GM12865 (cell line): ENCODE measurements around the gene FBXO21.
"Not testable (repeated sequence)": the region's sequence is repeated elsewhere in the genome, so short reads cannot be mapped to it uniquely, and the experiment has no call there.

Experiments used
- DNase-seq: peaks from one replicate; pipeline ENCODE4 v3.0.0; 2010; ENCODE audit warnings: low read depth
- H3K4me3 ChIP-seq: 2 replicates; pipeline ENCODE4 v1.5.1; 2011; ENCODE audit warnings: mild to moderate bottlenecking, low read depth, low read length, control low read depth
- TF ChIP-seq, protein P1 (sequence below): IDR thresholded peaks from 2 replicates; pipeline ENCODE4 v1.5.1; 2011; ENCODE audit warnings: low read length, control low read depth, low read depth, inconsistent platforms; ENCODE audit not compliant: insufficient read depth; ENCODE audit errors: missing control alignments

FBXO21 gene

DNA sequence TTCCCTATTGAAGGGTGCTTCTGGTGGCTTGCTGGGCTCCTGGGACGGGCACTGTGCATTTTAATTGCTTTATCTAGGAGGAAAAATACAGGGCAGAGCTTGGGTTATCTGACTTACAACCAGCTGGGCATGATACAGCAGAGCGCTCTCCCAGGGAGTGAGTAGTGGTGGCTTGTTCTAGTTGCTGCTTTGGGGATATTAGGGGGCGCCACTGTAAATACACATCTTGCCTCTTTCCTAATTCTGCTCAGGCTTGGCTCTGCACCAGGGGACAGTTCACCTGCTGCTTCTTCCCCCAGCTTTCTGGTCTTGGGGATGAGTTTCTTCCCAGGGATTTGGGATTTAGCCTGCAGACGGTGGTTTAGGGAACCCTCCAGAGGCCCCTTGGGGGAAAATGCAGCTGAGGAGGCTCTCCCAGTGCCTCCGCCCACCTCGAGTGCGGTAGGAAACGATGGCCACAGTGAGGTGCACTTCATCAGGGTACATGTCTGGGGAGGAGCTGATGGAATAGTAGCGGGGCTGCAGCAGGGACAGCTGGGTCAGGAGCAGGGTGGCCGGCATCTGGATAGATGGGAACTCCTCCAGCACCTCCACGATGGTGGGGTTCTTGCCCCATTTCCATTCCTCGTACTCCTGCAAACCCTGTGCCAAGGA is 36.9 kb upstream of the FBXO21 start:
- no peak overlapping the region for H3K4me3 ChIP-seq
- DNase-seq, result no peak
- TF ChIP-seq, protein P1, sequence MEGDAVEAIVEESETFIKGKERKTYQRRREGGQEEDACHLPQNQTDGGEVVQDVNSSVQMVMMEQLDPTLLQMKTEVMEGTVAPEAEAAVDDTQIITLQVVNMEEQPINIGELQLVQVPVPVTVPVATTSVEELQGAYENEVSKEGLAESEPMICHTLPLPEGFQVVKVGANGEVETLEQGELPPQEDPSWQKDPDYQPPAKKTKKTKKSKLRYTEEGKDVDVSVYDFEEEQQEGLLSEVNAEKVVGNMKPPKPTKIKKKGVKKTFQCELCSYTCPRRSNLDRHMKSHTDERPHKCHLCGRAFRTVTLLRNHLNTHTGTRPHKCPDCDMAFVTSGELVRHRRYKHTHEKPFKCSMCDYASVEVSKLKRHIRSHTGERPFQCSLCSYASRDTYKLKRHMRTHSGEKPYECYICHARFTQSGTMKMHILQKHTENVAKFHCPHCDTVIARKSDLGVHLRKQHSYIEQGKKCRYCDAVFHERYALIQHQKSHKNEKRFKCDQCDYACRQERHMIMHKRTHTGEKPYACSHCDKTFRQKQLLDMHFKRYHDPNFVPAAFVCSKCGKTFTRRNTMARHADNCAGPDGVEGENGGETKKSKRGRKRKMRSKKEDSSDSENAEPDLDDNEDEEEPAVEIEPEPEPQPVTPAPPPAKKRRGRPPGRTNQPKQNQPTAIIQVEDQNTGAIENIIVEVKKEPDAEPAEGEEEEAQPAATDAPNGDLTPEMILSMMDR, result no peak

DNA sequence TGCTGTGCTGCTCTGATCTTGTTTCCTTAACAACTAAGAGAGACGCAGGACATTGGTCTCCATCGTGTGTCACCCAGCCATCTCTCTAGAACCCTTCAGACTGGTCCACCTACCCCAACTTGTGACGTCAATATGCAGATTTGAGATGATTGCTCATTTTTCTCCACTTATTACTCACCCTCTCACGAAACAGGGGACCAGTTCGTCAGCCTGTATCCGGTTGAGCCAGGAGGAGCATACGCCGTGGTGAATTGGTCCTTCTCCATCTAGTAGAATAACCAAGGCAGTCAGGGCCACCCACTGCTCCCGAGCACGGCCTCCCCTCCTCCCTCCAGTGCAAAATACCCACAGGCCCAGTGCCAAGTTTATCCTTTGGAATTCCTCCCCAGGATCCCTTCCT is 36.2 kb upstream of the FBXO21 start:
- no peak overlapping the region for H3K4me3 ChIP-seq
- DNase-seq, result no peak
- TF ChIP-seq, protein P1, result no peak

DNA sequence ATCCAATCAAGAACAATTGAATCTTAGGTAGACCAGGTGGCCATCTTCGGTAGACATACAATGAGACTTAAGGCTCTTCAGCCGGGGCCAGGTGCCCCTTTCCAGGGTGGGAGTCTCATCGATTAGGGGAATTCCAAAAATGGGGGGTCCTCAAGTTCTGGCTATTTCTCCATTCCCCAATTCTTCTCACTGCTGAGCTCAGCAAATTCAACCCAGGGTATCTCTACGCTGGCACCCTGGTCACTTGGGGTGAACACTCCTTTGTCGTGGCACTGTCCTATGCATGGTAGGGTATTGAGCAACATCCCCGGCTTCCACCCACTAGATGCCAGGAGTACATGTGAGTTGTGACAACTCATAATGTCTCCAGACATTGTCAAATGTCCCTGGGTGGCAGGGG is 34.9 kb upstream of the FBXO21 start:
- DNase-seq, result no peak
- TF ChIP-seq, protein P1, result no peak
- no peak overlapping the region for H3K4me3 ChIP-seq

DNA sequence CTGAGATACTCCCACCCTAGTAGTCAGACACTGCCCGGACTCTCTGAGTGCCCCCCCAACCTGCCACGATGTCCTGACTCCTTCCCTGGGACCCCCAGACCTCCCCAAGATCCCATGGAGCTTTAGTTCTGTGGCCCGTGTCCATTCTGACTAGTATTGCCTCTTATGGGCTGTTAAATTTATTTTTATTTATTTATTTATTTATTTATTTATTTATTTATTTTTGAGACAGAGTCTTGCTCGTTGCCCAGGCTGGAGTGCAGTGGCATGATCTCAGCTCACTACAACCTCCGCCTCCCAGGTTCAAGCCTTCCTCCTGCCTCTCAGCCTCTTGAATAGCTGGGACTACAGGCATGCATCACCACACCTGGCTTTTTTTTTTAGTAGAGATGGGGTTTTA is 30.7 kb upstream of the FBXO21 start:
- DNase-seq, H3K4me3 ChIP-seq: not testable (repeated sequence)

DNA sequence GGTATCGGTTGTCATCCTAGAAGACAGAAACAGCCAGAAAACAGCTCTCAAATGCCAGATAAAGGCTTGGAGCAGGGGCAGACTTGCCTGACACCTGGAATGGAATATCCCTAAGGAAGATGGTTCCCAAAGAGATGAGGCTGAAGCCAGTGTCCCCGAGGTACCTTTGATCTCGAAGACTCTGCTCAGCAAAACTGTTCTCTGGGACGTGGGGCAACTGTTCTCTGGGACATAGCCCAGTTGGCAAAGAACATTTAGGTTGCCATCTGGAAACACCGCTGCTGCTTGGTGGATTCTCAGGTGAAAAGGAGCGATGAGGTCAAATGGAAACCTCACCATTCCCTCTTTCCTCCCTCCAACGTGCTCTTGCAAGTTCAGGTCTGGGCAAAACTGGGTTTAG is 27.9 kb upstream of the FBXO21 start:
- no peak for DNase-seq
- H3K4me3 ChIP-seq, result no peak overlapping the region
- TF ChIP-seq, protein P1, result no peak

DNA sequence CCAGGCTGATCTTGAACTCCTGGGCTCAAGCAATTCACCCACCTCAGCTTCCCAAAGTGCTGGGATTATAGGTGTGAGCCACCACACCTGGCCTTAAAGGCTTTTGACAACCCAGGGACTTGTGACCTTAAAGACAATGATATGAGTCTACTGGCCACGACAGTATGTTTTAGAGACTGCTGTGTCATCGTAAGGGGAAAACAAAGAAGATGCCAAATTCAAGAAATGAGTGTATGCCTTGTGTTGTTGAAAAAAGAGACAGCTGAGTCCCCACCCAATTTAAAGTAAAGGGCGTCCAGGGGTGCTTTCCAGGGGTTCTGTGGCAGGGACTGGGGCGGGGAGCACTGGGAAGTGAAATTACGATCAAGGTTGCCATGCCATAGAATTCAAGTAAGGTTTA is 26.4 kb upstream of the FBXO21 start:
- H3K4me3 ChIP-seq, result no peak overlapping the region

DNA sequence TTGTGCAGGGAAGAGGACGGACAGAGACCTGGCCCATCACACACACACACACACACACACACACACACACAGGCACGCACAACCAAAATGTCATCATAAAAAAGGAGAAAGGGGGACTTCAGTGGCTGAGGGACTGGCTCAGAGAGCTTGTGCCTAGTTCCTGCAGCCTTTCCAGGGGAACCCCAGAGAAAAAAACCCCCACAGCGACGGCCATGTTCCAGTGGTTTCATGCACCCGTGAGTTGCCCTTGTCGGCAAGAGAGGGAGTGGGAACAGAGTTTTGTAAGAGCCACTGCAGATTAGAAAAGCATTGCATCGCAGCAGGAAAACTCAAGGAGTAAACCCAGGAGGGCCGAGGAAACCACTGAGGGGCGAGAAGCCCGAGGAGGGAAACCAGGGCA is 24.5 kb upstream of the FBXO21 start:
- peak; percentile 69 for DNase-seq
- H3K4me3 ChIP-seq, result no peak overlapping the region
- TF ChIP-seq, protein P1, result no peak

More for the DNA sequence above, 26.4 kb upstream of the FBXO21 start:
- peak; percentile 39 for DNase-seq
- TF ChIP-seq, protein P1, result no peak
